Measurements from ENCODE around the gene EFNA5. TPM values are rescaled to one million over a fixed set of nuclear protein-coding genes. Genes with fewer than 3 reads are reported as not detected.

The EFNA5 gene
- total and polyA plus RNA-seq, 2 donors from 2014 or later = 5.9 to 54.4 TPM

- FAIRE-seq = no peak
- H3K36me3 ChIP-seq (ENCODE audit: control insufficient read depth in 2 of 3, insufficient read depth in 3 of 3, low read length in 3 of 3) = no peaks in the 10 kb centered on the region
- DNase-seq = no peak
- no peak overlapping the region for H3K9ac ChIP-seq (ENCODE audit: low read length in 3 of 3)
- TF ChIP-seq, protein P1, sequence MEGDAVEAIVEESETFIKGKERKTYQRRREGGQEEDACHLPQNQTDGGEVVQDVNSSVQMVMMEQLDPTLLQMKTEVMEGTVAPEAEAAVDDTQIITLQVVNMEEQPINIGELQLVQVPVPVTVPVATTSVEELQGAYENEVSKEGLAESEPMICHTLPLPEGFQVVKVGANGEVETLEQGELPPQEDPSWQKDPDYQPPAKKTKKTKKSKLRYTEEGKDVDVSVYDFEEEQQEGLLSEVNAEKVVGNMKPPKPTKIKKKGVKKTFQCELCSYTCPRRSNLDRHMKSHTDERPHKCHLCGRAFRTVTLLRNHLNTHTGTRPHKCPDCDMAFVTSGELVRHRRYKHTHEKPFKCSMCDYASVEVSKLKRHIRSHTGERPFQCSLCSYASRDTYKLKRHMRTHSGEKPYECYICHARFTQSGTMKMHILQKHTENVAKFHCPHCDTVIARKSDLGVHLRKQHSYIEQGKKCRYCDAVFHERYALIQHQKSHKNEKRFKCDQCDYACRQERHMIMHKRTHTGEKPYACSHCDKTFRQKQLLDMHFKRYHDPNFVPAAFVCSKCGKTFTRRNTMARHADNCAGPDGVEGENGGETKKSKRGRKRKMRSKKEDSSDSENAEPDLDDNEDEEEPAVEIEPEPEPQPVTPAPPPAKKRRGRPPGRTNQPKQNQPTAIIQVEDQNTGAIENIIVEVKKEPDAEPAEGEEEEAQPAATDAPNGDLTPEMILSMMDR (IDR thresholded peaks at IDR 0.05; ENCODE audit: borderline replicate concordance, extremely low read depth, insufficient read depth) = no peak
- intact Hi-C loops (cut with DNase I) = no loop called here
- no peaks in the 10 kb centered on the region for H3K9me3 ChIP-seq (ENCODE audit: control insufficient read depth in 2 of 3, insufficient read depth in 1 of 3, low read length in 3 of 3)
- no peaks in the 10 kb centered on the region for H3K4me1 ChIP-seq (ENCODE audit: control insufficient read depth in 2 of 3, insufficient read depth in 2 of 3, low read depth in 1 of 3, low read length in 3 of 3)
- H3K4me3 ChIP-seq (ENCODE audit: low read length in 3 of 3) = no peak overlapping the region
- no peak overlapping the region for H3K27ac ChIP-seq (ENCODE audit: low read depth in 2 of 2, low read length in 2 of 2)
- no peaks in the 10 kb centered on the region for H3K27me3 ChIP-seq (ENCODE audit: control insufficient read depth, insufficient read depth, low read length)
Observed at GRCh38 chr5:107654827-107655226, 15.9 kb downstream of the EFNA5 start.

GRCh38 chr5:107653685-107654084, 17.1 kb downstream of the EFNA5 start:
- TF ChIP-seq, protein P1 (IDR thresholded peaks at IDR 0.05; ENCODE audit: borderline replicate concordance, extremely low read depth, insufficient read depth) = no peak
- FAIRE-seq (no peak), DNase-seq (no peak)
- no peaks in the 10 kb centered on the region for H3K36me3 ChIP-seq (ENCODE audit: control insufficient read depth in 2 of 3, insufficient read depth in 3 of 3, low read length in 3 of 3)
- H3K4me3 ChIP-seq (ENCODE audit: low read length in 3 of 3) = no peak overlapping the region
- no peaks in the 10 kb centered on the region for H3K9me3 ChIP-seq (ENCODE audit: control insufficient read depth in 2 of 3, insufficient read depth in 1 of 3, low read length in 3 of 3)
- intact Hi-C loops (cut with DNase I) = no loop called here
- H3K4me1 ChIP-seq (ENCODE audit: control insufficient read depth in 2 of 3, insufficient read depth in 2 of 3, low read depth in 1 of 3, low read length in 3 of 3) = no peaks in the 10 kb centered on the region
- H3K27me3 ChIP-seq (ENCODE audit: control insufficient read depth, insufficient read depth, low read length) = no peaks in the 10 kb centered on the region
- no peak overlapping the region for H3K9ac ChIP-seq (ENCODE audit: low read length in 3 of 3)
- no peak overlapping the region for H3K27ac ChIP-seq (ENCODE audit: low read depth in 2 of 2, low read length in 2 of 2)

DNA sequence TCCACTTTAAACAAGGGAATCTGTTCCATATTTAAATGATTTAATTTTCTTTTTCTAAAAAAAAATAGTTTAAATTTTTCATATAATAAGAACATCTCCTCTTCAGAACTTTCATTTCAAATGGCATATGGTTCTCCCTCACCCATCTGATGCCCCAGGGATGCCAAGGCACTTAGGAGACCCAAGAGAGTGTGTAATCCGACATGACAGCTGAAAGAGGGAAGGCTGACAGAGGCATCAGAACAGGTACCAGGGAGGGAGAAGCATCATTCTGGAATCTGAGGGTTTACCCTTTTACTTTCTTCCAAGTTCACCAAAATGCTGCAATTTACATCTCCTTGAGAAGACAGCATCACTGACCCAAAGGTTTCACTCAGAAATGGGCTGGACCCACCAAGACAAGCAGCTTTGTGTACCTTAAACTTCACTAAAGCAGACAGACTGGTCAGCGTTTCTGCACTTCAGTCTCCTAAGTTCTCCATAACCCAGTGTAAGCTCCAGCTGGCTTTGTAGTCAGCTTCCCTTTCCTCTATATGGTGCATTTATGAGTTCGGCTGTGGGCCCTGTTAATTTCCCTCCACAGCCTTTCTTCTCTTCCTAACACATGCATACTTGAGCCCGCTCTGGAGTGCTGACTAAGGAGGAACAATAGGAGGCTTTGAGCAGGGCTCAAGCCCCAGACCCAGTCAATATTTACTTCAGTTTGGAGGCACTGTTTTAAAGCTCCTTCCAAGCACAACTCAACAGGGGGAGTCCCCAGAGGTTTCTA, 17.7 kb downstream of the EFNA5 start:
- intact Hi-C loops (cut with DNase I) = no loop called here
- Histone ChIP-seq H3K36me3 (ENCODE audit: control insufficient read depth in 2 of 3, insufficient read depth in 3 of 3, low read length in 3 of 3) (no peaks in the 10 kb centered on the region), H3K27ac (ENCODE audit: low read depth in 2 of 2, low read length in 2 of 2) (no peak overlapping the region), H3K4me1 (ENCODE audit: control insufficient read depth in 2 of 3, insufficient read depth in 2 of 3, low read depth in 1 of 3, low read length in 3 of 3) (no peaks in the 10 kb centered on the region), H3K9ac (ENCODE audit: low read length in 3 of 3) (no peak overlapping the region), H3K4me3 (ENCODE audit: low read length in 3 of 3) (no peak overlapping the region), H3K27me3 (ENCODE audit: control insufficient read depth, insufficient read depth, low read length) (no peaks in the 10 kb centered on the region), H3K9me3 (ENCODE audit: control insufficient read depth in 2 of 3, insufficient read depth in 1 of 3, low read length in 3 of 3) (no peaks in the 10 kb centered on the region)
- DNase-seq (peak in 2 of 5 donors; percentile 22 to 28), FAIRE-seq (no peak)
- TF ChIP-seq, protein P1 (IDR thresholded peaks at IDR 0.05; ENCODE audit: borderline replicate concordance, extremely low read depth, insufficient read depth) = no peak

Measured in kidney (tissue), 14 donors.